Activated T-helper 1 cell treated with anti-CD3 and anti-CD28 coated beads, Interleukin-12 subunit alpha, Interleukin-12 subunit beta, Interleukin-2, Interleukin-4 antibody, amounts not matched to agents 30 ng/mL and 10 ng/mL and 1 ng/mL, durations not matched to agents 14 hours and 24 hours and 36 hours (primary cell): ENCODE data around the gene FXR2. TPM values are rescaled to one million over a fixed set of nuclear protein-coding genes. Genes with fewer than 3 reads are reported as not detected.

Experiments
- DNase-seq: peaks from one replicate; pipeline ENCODE4 v3.0.0; 2021; ENCODE audit warnings: low spot score
- H3K27ac Mint-ChIP-seq: one replicate; pipeline ENCODE4 v1.8.0; 2021; ENCODE audit warnings: mild to moderate bottlenecking, mixed read lengths
- H3K27me3 Mint-ChIP-seq: one replicate; pipeline ENCODE4 v1.8.0; 2022; ENCODE audit warnings: mild to moderate bottlenecking, moderate library complexity, mixed read lengths; ENCODE audit not compliant: insufficient read depth
- H3K36me3 Mint-ChIP-seq: one replicate; pipeline ENCODE4 v1.8.0; 2021; ENCODE audit warnings: low read depth, mixed read lengths
- H3K4me1 Mint-ChIP-seq: one replicate; pipeline ENCODE4 v1.8.0; 2021; ENCODE audit warnings: low read depth, mixed read lengths
- H3K4me3 Mint-ChIP-seq: one replicate; pipeline ENCODE4 v1.8.0; 2021; ENCODE audit warnings: mild to moderate bottlenecking, moderate library complexity, mixed read lengths
- H3K9me3 Mint-ChIP-seq: one replicate; pipeline ENCODE4 v1.8.0; 2021; ENCODE audit warnings: mixed read lengths
- intact Hi-C: fragments of 100-400 bp; cut with micrococcal nuclease; formaldehyde crosslinking; loops from one replicate; pipeline ENCODE4 v1.15.1; 2024
- total RNA-seq: library from RNA; stranded (reverse); gene quantifications from 2 replicates; pipeline ENCODE4 v1.2.3, GENCODE V29; 2022

Gene FXR2
- total RNA-seq, 1 donor from 2014 or later = 59.5 TPM

DNA sequence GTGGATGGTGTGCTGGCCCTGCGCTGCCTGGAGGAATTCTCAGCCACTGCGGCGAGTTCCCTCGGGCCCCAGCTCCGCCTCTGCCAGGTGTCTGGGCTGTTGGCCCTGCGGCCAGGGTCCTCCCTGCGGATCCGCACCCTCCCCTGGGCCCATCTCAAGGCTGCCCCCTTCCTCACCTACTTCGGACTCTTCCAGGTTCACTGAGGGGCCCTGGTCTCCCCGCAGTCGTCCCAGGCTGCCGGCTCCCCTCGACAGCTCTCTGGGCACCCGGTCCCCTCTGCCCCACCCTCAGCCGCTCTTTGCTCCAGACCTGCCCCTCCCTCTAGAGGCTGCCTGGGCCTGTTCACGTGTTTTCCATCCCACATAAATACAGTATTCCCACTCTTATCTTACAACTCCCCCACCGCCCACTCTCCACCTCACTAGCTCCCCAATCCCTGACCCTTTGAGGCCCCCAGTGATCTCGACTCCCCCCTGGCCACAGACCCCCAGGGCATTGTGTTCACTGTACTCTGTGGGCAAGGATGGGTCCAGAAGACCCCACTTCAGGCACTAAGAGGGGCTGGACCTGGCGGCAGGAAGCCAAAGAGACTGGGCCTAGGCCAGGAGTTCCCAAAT lies 57.4 kb downstream of the FXR2 start:
- Mint-ChIP-seq H3K4me3 (no peak overlapping the region), H3K4me1 (peaks cover 71% of the 10 kb centered on the region), H3K36me3 (peaks cover 23% of the 10 kb centered on the region), H3K27ac (no peak overlapping the region), H3K27me3 (no peaks in the 10 kb centered on the region), H3K9me3 (no peaks in the 10 kb centered on the region)
- intact Hi-C loops = no loop called here
- DNase-seq = no peak

DNA sequence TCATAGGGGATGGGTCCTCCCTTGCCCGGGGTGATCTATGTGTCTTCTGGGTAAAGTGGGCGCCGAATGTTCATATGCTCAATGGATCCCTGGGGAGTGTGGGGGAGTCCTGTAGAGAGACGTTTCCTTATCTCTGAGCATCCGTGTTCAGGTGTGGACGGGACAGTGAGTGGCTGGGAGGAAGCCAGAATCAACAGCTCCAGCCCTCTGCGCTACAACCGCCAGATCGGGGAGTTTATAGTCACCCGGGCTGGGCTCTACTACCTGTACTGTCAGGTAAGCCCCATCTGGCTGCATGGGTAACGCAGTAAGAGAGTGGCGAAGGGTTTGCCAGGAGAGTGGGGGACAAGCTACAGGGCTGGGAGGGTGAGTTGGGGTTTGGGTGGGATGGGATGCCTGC lies 58.1 kb downstream of the FXR2 start:
- no peak for DNase-seq

DNA sequence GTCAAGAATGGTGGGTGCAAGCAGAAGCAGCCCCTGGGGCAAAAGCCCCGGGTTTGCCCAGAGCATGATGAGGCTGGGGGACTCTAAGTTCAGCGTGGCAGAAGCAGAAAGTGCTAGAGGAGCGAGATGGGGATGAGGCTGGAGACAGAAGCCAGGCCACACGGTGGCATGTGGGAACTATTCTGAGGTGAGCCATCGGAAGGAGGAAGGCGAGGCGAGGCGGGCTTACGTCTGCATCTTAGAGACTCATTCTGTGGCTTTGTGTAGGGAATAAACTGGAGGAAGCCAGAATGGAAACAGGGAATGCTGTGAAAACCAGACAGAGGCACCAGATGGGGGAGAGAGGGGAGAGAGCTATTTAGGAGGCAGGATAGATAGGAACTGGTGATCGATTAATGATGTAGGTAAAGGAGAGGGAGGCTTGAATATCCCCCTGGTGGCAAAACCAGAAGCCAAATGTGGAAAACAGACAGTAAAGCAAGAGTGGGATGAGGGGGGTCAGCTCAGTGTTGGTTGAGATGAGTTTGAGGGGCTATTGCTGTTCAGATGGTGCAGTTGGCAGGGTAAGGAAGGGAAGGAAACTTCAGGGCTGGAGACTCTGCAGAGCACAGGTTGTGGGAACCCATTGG lies 59.3 kb downstream of the FXR2 start:
- no peaks in the 10 kb centered on the region for H3K27me3 Mint-ChIP-seq
- peak overlapping the region; percentile 4 for H3K27ac Mint-ChIP-seq
- H3K4me1 Mint-ChIP-seq = peaks cover 80% of the 10 kb centered on the region
- H3K36me3 Mint-ChIP-seq = peaks cover 26% of the 10 kb centered on the region
- intact Hi-C loops = no loop called here
- no peak for DNase-seq
- H3K4me3 Mint-ChIP-seq = no peak overlapping the region
- no peaks in the 10 kb centered on the region for H3K9me3 Mint-ChIP-seq

More for the DNA sequence above, 58.1 kb downstream of the FXR2 start:
- Mint-ChIP-seq H3K9me3 (no peaks in the 10 kb centered on the region), H3K36me3 (peaks cover 25% of the 10 kb centered on the region), H3K4me1 (peaks cover 77% of the 10 kb centered on the region), H3K27me3 (no peaks in the 10 kb centered on the region), H3K4me3 (no peak overlapping the region), H3K27ac (peak overlapping the region; percentile 70)
- intact Hi-C loops = no loop called here

DNA sequence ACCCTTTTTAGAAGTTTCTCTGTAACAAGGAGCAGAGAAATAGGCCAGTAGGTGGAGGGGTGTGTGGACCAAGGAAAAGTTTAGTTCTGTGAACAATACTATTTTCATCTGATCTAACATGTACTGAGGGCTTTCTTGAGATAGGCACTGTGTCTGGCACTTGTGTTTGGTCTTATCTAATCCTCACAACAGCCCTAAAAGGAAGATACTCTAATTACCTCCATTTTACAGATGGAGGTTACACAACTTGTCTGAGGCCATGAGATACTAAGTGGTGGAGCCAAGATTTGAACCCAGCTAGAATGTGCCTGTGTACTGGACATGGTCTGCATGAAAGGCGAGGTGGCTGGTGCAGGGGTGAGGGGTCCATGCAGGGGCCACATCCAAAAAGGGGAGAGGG lies 61.3 kb downstream of the FXR2 start:
- peak overlapping the region; percentile 34 for H3K4me3 Mint-ChIP-seq
- H3K9me3 Mint-ChIP-seq = no peaks in the 10 kb centered on the region
- H3K27ac Mint-ChIP-seq = peak overlapping the region; percentile 90
- intact Hi-C loops = loop anchor here (2.0 kb wide), 1 partner anchor 69 kb away; the partner anchor contains the start of gene POLR2A
- DNase-seq = no peak
- H3K36me3 Mint-ChIP-seq = peaks cover 26% of the 10 kb centered on the region
- no peaks in the 10 kb centered on the region for H3K27me3 Mint-ChIP-seq
- H3K4me1 Mint-ChIP-seq = peaks cover 76% of the 10 kb centered on the region

DNA sequence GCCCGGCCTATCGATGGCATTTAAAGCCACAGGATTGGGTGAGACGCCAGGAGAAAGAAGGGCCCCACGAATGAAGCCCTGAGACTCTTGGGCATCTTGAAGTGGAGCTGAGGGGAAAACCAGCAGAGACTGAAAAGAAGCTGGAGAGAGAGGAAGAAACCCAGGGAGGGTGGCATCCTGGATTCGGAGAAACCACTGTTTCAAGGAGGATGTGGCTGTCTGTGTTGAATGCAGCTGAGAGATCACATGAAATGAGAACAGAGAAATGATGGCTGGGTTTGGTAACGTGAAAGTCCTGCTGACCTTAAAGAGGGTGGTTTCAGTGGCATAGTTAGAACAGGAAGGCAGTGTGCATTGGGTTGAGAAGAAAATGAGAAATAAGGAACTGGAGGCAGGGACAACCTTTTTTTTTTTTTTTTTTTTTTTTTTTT lies 62.1 kb downstream of the FXR2 start:
- peak overlapping the region; percentile 90 for H3K27ac Mint-ChIP-seq

DNA sequence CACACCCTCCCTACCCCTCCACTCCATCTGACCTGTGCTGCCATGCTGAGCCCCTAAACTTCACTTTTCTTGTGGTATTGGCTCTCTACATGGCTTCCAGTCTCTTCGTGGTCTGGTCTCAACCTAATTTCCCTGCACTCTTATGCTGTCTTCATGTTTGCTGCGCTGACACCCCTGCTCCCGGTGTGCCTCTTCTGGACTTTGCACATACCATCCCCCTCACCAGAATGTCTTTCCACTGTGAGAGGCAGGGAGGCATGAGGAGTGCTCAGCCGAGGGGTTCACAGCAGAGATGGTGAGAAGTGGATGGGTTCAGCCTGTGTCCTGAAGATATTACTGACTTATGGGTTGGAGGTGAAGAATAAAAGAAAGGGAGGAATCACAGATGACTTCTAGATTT lies 63.3 kb downstream of the FXR2 start:
- Mint-ChIP-seq H3K27me3 (no peaks in the 10 kb centered on the region), H3K36me3 (peaks cover 21% of the 10 kb centered on the region), H3K4me1 (peaks cover 67% of the 10 kb centered on the region), H3K9me3 (no peaks in the 10 kb centered on the region), H3K4me3 (peak overlapping the region; percentile 53), H3K27ac (peak overlapping the region; percentile 84)
- no peak for DNase-seq
- intact Hi-C loops = no loop called here

More for the DNA sequence above, 62.1 kb downstream of the FXR2 start:
- DNase-seq = peak; percentile 56
- intact Hi-C loops = loop anchor here (2.0 kb wide), 1 partner anchor 68 kb away; the partner anchor contains the start of gene POLR2A
- Mint-ChIP-seq H3K27me3 (no peaks in the 10 kb centered on the region), H3K4me3 (peak overlapping the region; percentile 61), H3K36me3 (peaks cover 24% of the 10 kb centered on the region), H3K9me3 (no peaks in the 10 kb centered on the region), H3K4me1 (peaks cover 72% of the 10 kb centered on the region)

DNA sequence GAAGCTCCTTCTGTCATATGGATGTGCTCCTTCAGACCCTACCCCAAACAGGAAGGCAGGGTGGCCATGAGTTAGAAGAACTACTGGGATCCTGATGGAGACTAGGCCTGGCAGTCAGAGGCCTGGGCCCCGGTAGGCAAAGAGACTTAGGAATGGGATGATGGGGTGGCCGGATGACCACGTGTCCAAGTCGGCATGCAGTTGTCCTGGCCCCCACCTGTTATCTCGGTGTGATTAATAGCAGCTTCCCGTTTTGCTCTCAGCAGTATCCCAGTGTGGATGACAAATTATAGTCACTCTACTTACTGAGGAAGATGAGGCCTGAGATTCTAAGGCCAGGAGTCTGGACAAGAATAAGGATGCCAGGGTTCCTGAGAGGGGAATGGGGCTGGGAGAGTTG lies 64.4 kb downstream of the FXR2 start:
- Mint-ChIP-seq H3K27ac (no peak overlapping the region), H3K4me1 (peaks cover 60% of the 10 kb centered on the region), H3K36me3 (peaks cover 17% of the 10 kb centered on the region), H3K27me3 (no peaks in the 10 kb centered on the region), H3K4me3 (peak overlapping the region; percentile 87), H3K9me3 (no peaks in the 10 kb centered on the region)
- no peak for DNase-seq
- intact Hi-C loops = no loop called here

DNA sequence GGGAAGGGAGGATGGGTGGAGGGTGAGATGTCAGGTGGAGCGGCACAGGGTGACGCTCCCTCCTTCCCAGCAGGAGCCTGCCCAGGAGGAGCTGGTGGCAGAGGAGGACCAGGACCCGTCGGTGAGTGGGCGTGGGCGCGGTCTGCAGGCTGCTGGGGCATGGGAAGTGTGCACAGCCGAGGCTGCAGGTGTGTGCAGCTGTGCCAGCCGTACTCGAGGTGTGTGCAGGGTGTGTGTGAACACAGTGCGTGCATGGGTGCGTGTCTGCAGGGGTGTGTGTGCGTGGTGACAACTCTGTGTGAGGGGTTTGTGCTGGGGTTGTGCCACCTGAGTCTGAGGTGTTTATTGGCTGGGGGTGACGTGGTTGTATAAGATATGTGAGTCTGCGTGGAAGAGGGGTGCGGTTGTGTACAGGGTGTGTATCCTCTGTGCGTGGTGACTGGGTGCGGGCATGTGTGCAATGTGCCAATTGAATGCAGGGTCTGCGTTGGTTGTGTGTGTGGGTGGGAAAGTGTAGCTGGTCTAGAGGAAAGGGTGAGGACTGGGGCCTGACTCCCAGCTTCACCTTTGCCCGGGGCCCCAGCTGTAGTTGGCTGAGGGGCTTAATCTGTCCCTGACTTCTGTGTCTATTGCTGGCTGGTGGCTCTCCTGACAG lies 65.2 kb downstream of the FXR2 start:
- Mint-ChIP-seq H3K4me3 (peak overlapping the region; percentile 87), H3K4me1 (peaks cover 54% of the 10 kb centered on the region), H3K27ac (peak overlapping the region; percentile 83), H3K36me3 (peaks cover 13% of the 10 kb centered on the region), H3K9me3 (no peaks in the 10 kb centered on the region), H3K27me3 (no peaks in the 10 kb centered on the region)
- intact Hi-C loops = loop anchor here (1.0 kb wide), 1 partner anchor 12 kb away; the partner anchor contains the start of gene SENP3
- no peak for DNase-seq

DNA sequence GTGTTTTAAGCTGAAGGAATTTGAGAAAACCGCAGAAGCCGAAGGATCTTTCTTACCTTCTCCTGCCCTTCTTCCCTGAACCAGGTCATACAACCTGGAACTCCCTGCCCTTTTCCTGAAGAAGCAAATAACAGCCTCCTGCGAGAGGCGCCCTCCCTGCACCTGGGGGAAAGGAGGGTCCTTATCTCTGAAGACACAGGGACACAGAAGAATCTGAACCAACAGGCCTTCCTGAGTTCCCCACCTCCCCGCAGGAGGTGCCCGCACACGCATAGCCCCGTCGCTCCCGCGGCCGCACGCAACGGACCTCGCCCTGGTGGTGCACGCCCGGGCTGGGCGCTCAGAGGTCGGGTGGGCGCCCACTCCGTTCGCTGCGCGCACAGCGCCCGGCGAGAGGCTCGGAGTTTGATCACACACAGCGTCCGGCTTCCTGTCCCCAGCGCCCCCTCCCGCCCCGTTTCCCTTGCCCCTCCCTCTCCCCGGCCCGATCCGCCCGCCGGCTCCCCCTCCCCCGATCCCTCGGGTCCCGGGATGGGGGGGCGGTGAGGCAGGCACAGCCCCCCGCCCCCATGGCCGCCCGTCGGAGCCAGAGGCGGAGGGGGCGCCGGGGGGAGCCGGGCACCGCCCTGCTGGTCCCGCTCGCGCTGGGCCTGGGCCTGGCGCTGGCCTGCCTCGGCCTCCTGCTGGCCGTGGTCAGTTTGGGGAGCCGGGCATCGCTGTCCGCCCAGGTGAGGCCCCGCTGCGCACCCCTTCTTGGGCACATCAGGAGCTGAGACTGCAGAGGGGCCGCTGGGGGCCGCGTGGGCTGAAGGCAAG lies 65.9 kb downstream of the FXR2 start, which contains the start of gene TNFSF12:
TSS of gene TNFSF12 (plus strand) at position 474 of the 816 bp plus-strand sequence. CDS start at position 570, 96 bp downstream.
- intact Hi-C loops = loop anchor here (1.0 kb wide), 1 partner anchor 13 kb away; the partner anchor contains the start of gene SENP3
- peak within 1 kb of the TSS; percentile 87 for H3K4me3 Mint-ChIP-seq
- no peaks in the 10 kb centered on the region for H3K27me3 Mint-ChIP-seq
- peak; percentile 63 for DNase-seq
- H3K27ac Mint-ChIP-seq = peak within 1 kb of the TSS; percentile 83
- H3K36me3 Mint-ChIP-seq = peaks cover 11% of the 10 kb centered on the region
- H3K4me1 Mint-ChIP-seq = peaks cover 50% of the 10 kb centered on the region
- H3K9me3 Mint-ChIP-seq = no peaks in the 10 kb centered on the region

DNA sequence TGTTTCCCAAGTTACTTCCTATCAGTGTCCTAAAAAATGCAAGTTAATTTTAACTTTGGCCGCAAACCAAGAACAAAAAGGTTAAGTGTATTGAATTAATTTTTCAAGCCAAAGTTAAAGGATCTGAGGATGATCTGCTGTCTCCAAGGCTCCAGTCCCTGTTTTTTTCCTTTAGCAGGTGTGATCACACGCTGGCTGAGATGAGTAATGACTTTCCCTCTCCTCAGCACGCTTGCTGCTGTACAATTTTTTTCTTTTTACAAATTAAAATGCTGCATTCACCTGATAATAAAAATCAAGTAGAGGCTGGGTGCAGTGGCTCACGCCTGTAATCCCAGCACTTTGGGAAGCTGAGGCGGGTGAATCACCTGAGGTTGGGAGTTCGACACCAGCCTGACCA lies 69.8 kb downstream of the FXR2 start:
- H3K4me3 Mint-ChIP-seq = no peak overlapping the region
- peaks cover 11% of the 10 kb centered on the region for H3K27me3 Mint-ChIP-seq
- H3K9me3 Mint-ChIP-seq = no peaks in the 10 kb centered on the region
- peaks cover 13% of the 10 kb centered on the region for H3K4me1 Mint-ChIP-seq
- H3K27ac Mint-ChIP-seq = no peak overlapping the region
- intact Hi-C loops = no loop called here
- no peak for DNase-seq
- no peaks in the 10 kb centered on the region for H3K36me3 Mint-ChIP-seq
